HL-60/S4 treated with retinoic acid at 250 ng/mL for 4 days and 3 days (cell line): Measurements from ENCODE around the gene SPOP.

Experiments used
- in situ Hi-C: fragments of 300-500 bp; cut with MboI; formaldehyde crosslinking; loops from 2 replicates; pipeline ENCODE4 v1.7.0; 2022; ENCODE audit warnings: low sequenced_read_pairs

SPOP gene

GRCh38 chr17:49618028-49618611 is 59.8 kb downstream of the SPOP start:
- in situ Hi-C loops, result no loop called here

GRCh38 chr17:49616601-49617131 is 61.2 kb downstream of the SPOP start:
- in situ Hi-C loops, result no loop called here

- in situ Hi-C loops, result no loop called here
Measured at GRCh38 chr17:49616086-49616485, 61.8 kb downstream of the SPOP start.

- in situ Hi-C loops, result no loop called here
Measured at GRCh38 chr17:49613182-49613800, 64.6 kb downstream of the SPOP start.

- in situ Hi-C loops, result no loop called here
Measured at GRCh38 chr17:49612726-49613125, 65.2 kb downstream of the SPOP start.

GRCh38 chr17:49610883-49611584 is 66.9 kb downstream of the SPOP start:
- in situ Hi-C loops, result no loop called here

GRCh38 chr17:49604314-49604869 is 73.5 kb downstream of the SPOP start:
- in situ Hi-C loops, result no loop called here

- in situ Hi-C loops, result no loop called here
Measured at GRCh38 chr17:49603720-49604119, 74.2 kb downstream of the SPOP start.

- in situ Hi-C loops, result no loop called here
Measured at GRCh38 chr17:49603238-49603637, 74.7 kb downstream of the SPOP start.

- in situ Hi-C loops, result no loop called here
Measured at GRCh38 chr17:49602783-49603182, 75.1 kb downstream of the SPOP start.

GRCh38 chr17:49600949-49601348 is 76.9 kb downstream of the SPOP start:
- in situ Hi-C loops, result no loop called here

GRCh38 chr17:49598918-49599317 is 79.0 kb downstream of the SPOP start:
- in situ Hi-C loops, result no loop called here

- in situ Hi-C loops, result no loop called here
Measured at GRCh38 chr17:49597928-49598655, 79.8 kb downstream of the SPOP start.

GRCh38 chr17:49597436-49597835 is 80.5 kb downstream of the SPOP start:
- in situ Hi-C loops, result no loop called here

GRCh38 chr17:49596613-49597244 is 81.2 kb downstream of the SPOP start:
- in situ Hi-C loops, result no loop called here

GRCh38 chr17:49595980-49596379 is 81.9 kb downstream of the SPOP start:
- in situ Hi-C loops, result no loop called here

- in situ Hi-C loops, result no loop called here
Measured at GRCh38 chr17:49595328-49595727, 82.6 kb downstream of the SPOP start.

- in situ Hi-C loops, result no loop called here
Measured at GRCh38 chr17:49592263-49592662, 85.6 kb downstream of the SPOP start.

GRCh38 chr17:49590874-49591273 is 87.0 kb downstream of the SPOP start:
- in situ Hi-C loops, result no loop called here

- in situ Hi-C loops, result no loop called here
Measured at GRCh38 chr17:49589577-49589927, 88.3 kb downstream of the SPOP start.
